ENCODE results near the gene RXFP3. TPM values are rescaled to one million over a fixed set of nuclear protein-coding genes. Genes with fewer than 3 reads are reported as not detected.

RXFP3 gene
- total RNA-seq, 6 donors from 2014 or later: not detected

GRCh38 chr5:33925278-33925677 is 10.9 kb upstream of the RXFP3 start:
- Histone ChIP-seq H3K4me3 (no peak overlapping the region), H3K36me3 (no peaks in the 10 kb centered on the region), H3K27ac (no peak overlapping the region), H3K4me1 (no peaks in the 10 kb centered on the region), H3K9me3 (no peaks in the 10 kb centered on the region), H3K27me3 (no peaks in the 10 kb centered on the region)
- ATAC-seq (ENCODE audit: low FRiP score in 2 of 2): no peak
- TF ChIP-seq POLR2A (IDR thresholded peaks at IDR 0.05) (no peak), POLR2AphosphoS5 (IDR thresholded peaks at IDR 0.05) (no peak), CTCF (IDR thresholded peaks at IDR 0.05) (no peak), EP300 (IDR thresholded peaks at IDR 0.05) (no peak)
- no peak for DNase-seq

GRCh38 chr5:33927685-33928084 is 8.5 kb upstream of the RXFP3 start:
- Histone ChIP-seq H3K36me3 (no peaks in the 10 kb centered on the region), H3K27me3 (no peaks in the 10 kb centered on the region), H3K4me1 (no peaks in the 10 kb centered on the region), H3K9me3 (no peaks in the 10 kb centered on the region), H3K27ac (no peak overlapping the region), H3K4me3 (no peak overlapping the region)
- 20 to 52% methylated on average over 1 to 4 of the region's 4 CpGs for WGBS, 2 donors
- ATAC-seq (ENCODE audit: low FRiP score in 2 of 2): no peak
- DNase-seq: no peak
- TF ChIP-seq CTCF (IDR thresholded peaks at IDR 0.05) (no peak), POLR2AphosphoS5 (IDR thresholded peaks at IDR 0.05) (no peak), POLR2A (IDR thresholded peaks at IDR 0.05) (no peak), EP300 (IDR thresholded peaks at IDR 0.05) (no peak)

- H3K27me3 ChIP-seq: no peaks in the 10 kb centered on the region
- H3K36me3 ChIP-seq: no peaks in the 10 kb centered on the region
- no peak for ATAC-seq (ENCODE audit: low FRiP score in 2 of 2)
- TF ChIP-seq POLR2AphosphoS5 (IDR thresholded peaks at IDR 0.05): no peak
- no peak for TF ChIP-seq POLR2A (IDR thresholded peaks at IDR 0.05)
- no peak for TF ChIP-seq CTCF (IDR thresholded peaks at IDR 0.05)
- no peak for TF ChIP-seq EP300 (IDR thresholded peaks at IDR 0.05)
- H3K27ac ChIP-seq: no peak overlapping the region
- no peaks in the 10 kb centered on the region for H3K9me3 ChIP-seq
- no peak overlapping the region for H3K4me3 ChIP-seq
- DNase-seq: no peak
- H3K4me1 ChIP-seq: no peaks in the 10 kb centered on the region
- 70 to 91% methylated on average over 2 of the region's 2 CpGs for WGBS, 2 donors
These were observed 7.9 kb upstream of the RXFP3 start for GRCh38 chr5:33928283-33928682.

- TF ChIP-seq POLR2A (IDR thresholded peaks at IDR 0.05) (no peak), CTCF (IDR thresholded peaks at IDR 0.05) (no peak), POLR2AphosphoS5 (IDR thresholded peaks at IDR 0.05) (no peak), EP300 (IDR thresholded peaks at IDR 0.05) (no peak)
- Histone ChIP-seq H3K27me3 (no peaks in the 10 kb centered on the region), H3K4me1 (no peaks in the 10 kb centered on the region), H3K4me3 (no peak overlapping the region), H3K27ac (no peak overlapping the region), H3K36me3 (no peaks in the 10 kb centered on the region), H3K9me3 (no peaks in the 10 kb centered on the region)
- ATAC-seq (ENCODE audit: low FRiP score in 2 of 2) (no peak), DNase-seq (no peak)
- WGBS, 2 donors: 94 to 98% methylated on average over 6 of the region's 6 CpGs
These were observed 6.1 kb upstream of the RXFP3 start for GRCh38 chr5:33929925-33930690.

- ATAC-seq (ENCODE audit: low FRiP score in 2 of 2): no peak
- H3K27ac ChIP-seq: no peak overlapping the region
- peaks cover 0 to 5% (median 0%) of the 10 kb centered on the region in 4 donors for H3K27me3 ChIP-seq
- H3K4me1 ChIP-seq: peaks cover 3 to 7% (median 5%) of the 10 kb centered on the region in 4 donors
- no peak overlapping the region for H3K4me3 ChIP-seq
- TF ChIP-seq POLR2A (IDR thresholded peaks at IDR 0.05) (no peak), EP300 (IDR thresholded peaks at IDR 0.05) (no peak), CTCF (IDR thresholded peaks at IDR 0.05) (no peak), POLR2AphosphoS5 (IDR thresholded peaks at IDR 0.05) (no peak)
- 76 to 82% methylated on average over 5 of the region's 5 CpGs for WGBS, 2 donors
- no peaks in the 10 kb centered on the region for H3K9me3 ChIP-seq
- DNase-seq: no peak
- no peaks in the 10 kb centered on the region for H3K36me3 ChIP-seq
These were observed 5.0 kb upstream of the RXFP3 start for GRCh38 chr5:33931136-33931535.

All from upper lobe of left lung (tissue), 6 donors.